Measurements from ENCODE around the gene PPP4R1. TPM values are rescaled to one million over a fixed set of nuclear protein-coding genes. Genes with fewer than 3 reads are reported as not detected.
"Not testable (repeated sequence)": the region's sequence is repeated elsewhere in the genome, so short reads cannot be mapped to it uniquely, and the experiment has no call there.

The PPP4R1 gene
- polyA plus RNA-seq, 1 of the 3 experiments (the other 2 are of a cell fraction), result 53.4 TPM

- TF ChIP-seq REST (IDR thresholded peaks at IDR 0.05; ENCODE audit: low read depth, low read length), result no peak
- no peak for TF ChIP-seq FOXM1 (IDR thresholded peaks at IDR 0.05; ENCODE audit: low read depth)
- no peak for TF ChIP-seq CTCF (IDR thresholded peaks at IDR 0.05)
- no peak for TF ChIP-seq SIN3A (IDR thresholded peaks at IDR 0.05; ENCODE audit: borderline replicate concordance, low read depth, low read length)
Observed at GRCh38 chr18:9608298-9608697, 6.1 kb downstream of the PPP4R1 start (continued).

DNA sequence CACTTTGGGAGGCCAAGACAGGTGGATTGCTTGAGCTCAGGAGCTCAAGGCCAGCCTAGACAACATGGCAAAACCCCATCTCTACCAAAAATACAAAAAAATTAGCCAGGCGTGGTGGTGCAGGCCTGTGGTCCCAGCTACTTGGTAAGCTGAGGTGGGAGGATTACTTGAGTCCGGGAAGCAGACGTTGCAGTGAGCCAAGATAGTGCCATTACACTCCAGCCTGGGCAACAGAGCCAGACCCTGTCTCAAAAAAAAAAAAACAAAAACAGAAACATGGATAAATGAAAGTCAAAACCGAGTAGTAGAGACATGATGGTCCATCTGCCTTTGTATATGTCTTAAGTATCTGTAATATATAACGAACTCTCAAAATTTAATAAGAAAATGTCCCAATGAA is 7.2 kb downstream of the PPP4R1 start:
- H2AFZ ChIP-seq (ENCODE audit: low read depth); H3F3A ChIP-seq (replicated peaks; ENCODE audit: insufficient read depth); H3K4me3 ChIP-seq (ENCODE audit: low read depth in 2 of 2, low read length in 1 of 2); DNase-seq; H3K27me3 ChIP-seq (ENCODE audit: insufficient read depth); H3K4me1 ChIP-seq (ENCODE audit: control insufficient read depth in 1 of 2, insufficient read depth in 2 of 2, low read depth in 1 of 2, low read length in 1 of 2); H3K27ac ChIP-seq (ENCODE audit: low read depth in 2 of 2, low read length in 1 of 2); POLR2A ChIA-PET; CTCF ChIA-PET; H3K9ac ChIP-seq; H3K4me2 ChIP-seq; H3K9me3 ChIP-seq; H3K9me2 ChIP-seq: not testable (repeated sequence)
- Histone ChIP-seq H4K20me1 (ENCODE audit: insufficient read depth) (peaks cover 93% of the 10 kb centered on the region), H3K36me3 (replicated peaks in 1 of 2; ENCODE audit: control insufficient read depth in 1 of 2, insufficient read depth in 2 of 2, low read length in 1 of 2) (peaks cover 15 to 46% of the 10 kb centered on the region in 2 experiments), H3K79me2 (ENCODE audit: insufficient read depth) (peaks cover 100% of the 10 kb centered on the region)
- 94% methylated on average over 5 of the region's 5 CpGs for WGBS (ENCODE audit: low lambda C conversion rate)

DNA sequence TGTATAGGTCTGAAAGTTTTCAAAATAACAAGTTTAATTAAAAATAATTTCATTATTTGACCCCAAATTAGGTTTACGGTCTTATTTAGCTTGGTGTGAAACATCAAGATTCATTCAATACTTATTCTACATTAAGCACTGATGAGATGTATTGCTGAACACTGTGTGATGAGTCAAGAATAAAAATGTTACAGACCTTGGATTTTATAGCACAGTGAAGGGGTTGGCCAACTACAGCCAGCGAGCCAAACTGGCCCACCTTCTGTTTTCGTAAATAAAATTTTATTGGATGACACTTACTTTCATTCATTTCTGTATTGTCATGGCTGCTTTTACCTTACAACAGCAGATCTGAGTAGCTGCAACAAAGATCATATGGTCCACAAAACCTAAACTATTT is 8.3 kb downstream of the PPP4R1 start:
- Histone ChIP-seq H3K9me2 (no peaks in the 10 kb centered on the region), H3K36me3 (replicated peaks in 1 of 2; ENCODE audit: control insufficient read depth in 1 of 2, insufficient read depth in 2 of 2, low read length in 1 of 2) (peaks cover 12 to 45% of the 10 kb centered on the region in 2 experiments), H3K27ac (ENCODE audit: low read depth in 2 of 2, low read length in 1 of 2) (no peak overlapping the region), H3K4me1 (ENCODE audit: control insufficient read depth in 1 of 2, insufficient read depth in 2 of 2, low read depth in 1 of 2, low read length in 1 of 2) (peaks cover 7 to 8% of the 10 kb centered on the region in 2 experiments; a peak in 3 of 4 replicates), H3K4me2 (no peak overlapping the region), H2AFZ (ENCODE audit: low read depth) (no peak overlapping the region), H3K79me2 (ENCODE audit: insufficient read depth) (peaks cover 100% of the 10 kb centered on the region), H3K9me3 (0 out of 2 replicates have a peak, but pooled peaks cover under 1% of the 10 kb centered on the region), H3F3A (replicated peaks; ENCODE audit: insufficient read depth) (peaks cover 10% of the 10 kb centered on the region), H3K4me3 (ENCODE audit: low read depth in 2 of 2, low read length in 1 of 2) (no peak overlapping the region), H4K20me1 (ENCODE audit: insufficient read depth) (peaks cover 83% of the 10 kb centered on the region), H3K27me3 (ENCODE audit: insufficient read depth) (no peaks in the 10 kb centered on the region), H3K9ac (no peak overlapping the region)
- ChIA-PET POLR2A (no interaction called here), CTCF (no interaction called here)
- no peak for DNase-seq
- no peak for TF ChIP-seq CTCF (IDR thresholded peaks at IDR 0.05)
- 95% methylated on average over 3 of the region's 3 CpGs for WGBS (ENCODE audit: low lambda C conversion rate)
